ENCODE data around the gene TMEM123.

GRCh38 chr11:102479733-102480132 is 27.2 kb upstream of the TMEM123 start:
- TF ChIP-seq POLR2AphosphoS5 (IDR thresholded peaks at IDR 0.05; ENCODE audit: low read depth, low read length): no peak
- no peak for TF ChIP-seq POLR2A (IDR thresholded peaks at IDR 0.05; ENCODE audit: low read depth, low read length)
- no peak for TF ChIP-seq TAF1 (IDR thresholded peaks at IDR 0.05; ENCODE audit: low read depth, low read length)

All from GM12891 (cell line).